Smooth muscle cell (in vitro differentiated cells): ENCODE data around the gene TMEM108. TPM values are rescaled to one million over a fixed set of nuclear protein-coding genes. Genes with fewer than 3 reads are reported as not detected.

Source experiments
- DNase-seq: peaks from one replicate; lab custom pipeline; 2025; ENCODE audit not compliant: unreplicated experiment; lab: John Stamatoyannopoulos, UW
- H2AFZ ChIP-seq: fragments of 200-600 bp; sonication (generic); 2 replicates; pipeline ENCODE4 v1.6.0; 2016; ENCODE audit warnings: antibody characterized with exemption, low read depth, mild to moderate bottlenecking
- H3F3A ChIP-seq: fragments of 200-600 bp; sonication (generic); 2 replicates; pipeline ENCODE4 v1.6.0; 2017; ENCODE audit warnings: antibody characterized with exemption, low read depth
- H3K27ac ChIP-seq: fragments of 200-600 bp; sonication (generic); 2 replicates; pipeline ENCODE4 v1.5.1; 2016; ENCODE audit warnings: low read depth, mild to moderate bottlenecking
- H3K27me3 ChIP-seq: fragments of 200-600 bp; sonication (generic); 2 replicates; pipeline ENCODE4 v1.6.1; 2016; ENCODE audit warnings: low read depth, mild to moderate bottlenecking
- H3K36me3 ChIP-seq: fragments of 200-600 bp; sonication (generic); 2 replicates; pipeline ENCODE4 v1.5.1; 2016; ENCODE audit warnings: low read depth
- H3K4me1 ChIP-seq: fragments of 200-600 bp; sonication (generic); 2 replicates; pipeline ENCODE4 v1.5.1; 2016; ENCODE audit warnings: low read depth
- H3K4me2 ChIP-seq: fragments of 200-600 bp; sonication (generic); 2 replicates; pipeline ENCODE4 v1.6.0; 2016; ENCODE audit warnings: mild to moderate bottlenecking
- H3K4me3 ChIP-seq: fragments of 200-600 bp; sonication (generic); 2 replicates; pipeline ENCODE4 v1.5.1; 2016; ENCODE audit warnings: mild to moderate bottlenecking
- H3K79me2 ChIP-seq: fragments of 200-600 bp; sonication (generic); 2 replicates; pipeline ENCODE4 v1.6.0; 2016; ENCODE audit warnings: low read depth, mild to moderate bottlenecking
- H3K9ac ChIP-seq: fragments of 200-600 bp; sonication (generic); 2 replicates; pipeline ENCODE4 v1.6.0; 2016; ENCODE audit warnings: low read depth
- H3K9me3 ChIP-seq: fragments of 200-600 bp; sonication (generic); replicated peaks from 2 replicates; pipeline ENCODE4 v1.5.1; 2016; ENCODE audit warnings: low read depth
- H4K20me1 ChIP-seq: fragments of 200-600 bp; sonication (generic); 2 replicates; pipeline ENCODE4 v1.6.0; 2016; ENCODE audit warnings: low read depth
- WGBS: methylation state at CpG from one replicate; pipeline ENCODE4 v1.1.7; 2016; ENCODE audit warnings: low lambda C conversion rate; 5-methylcytosine and 5-hydroxymethylcytosine counted together
- polyA plus RNA-seq: library from polyadenylated mRNA; unstranded; fragments of >200 nt; fragmentation: Nextera tagmentation; extraction: Ambion mirVana; gene quantifications from 2 replicates; pipeline ENCODE4 v1.2.1, GENCODE V29; 2016
- total RNA-seq: library from RNA; depleted of rRNA; stranded (reverse); fragments of >200 nt; gene quantifications from 2 replicates; pipeline ENCODE4 v1.2.3, GENCODE V29; 2014
- TF ChIP-seq, protein P1 (sequence below): fragments of 200-600 bp; sonication (generic); IDR thresholded peaks from 2 replicates; pipeline ENCODE4 v1.5.1; 2017; ENCODE audit warnings: borderline replicate concordance, mild to moderate bottlenecking, antibody characterized with exemption; ENCODE audit not compliant: insufficient read depth, poor library complexity, severe bottlenecking

TMEM108 gene
- total and polyA plus RNA-seq, 2 experiments from 2014 or later, result 2.4 to 10.8 TPM

DNA sequence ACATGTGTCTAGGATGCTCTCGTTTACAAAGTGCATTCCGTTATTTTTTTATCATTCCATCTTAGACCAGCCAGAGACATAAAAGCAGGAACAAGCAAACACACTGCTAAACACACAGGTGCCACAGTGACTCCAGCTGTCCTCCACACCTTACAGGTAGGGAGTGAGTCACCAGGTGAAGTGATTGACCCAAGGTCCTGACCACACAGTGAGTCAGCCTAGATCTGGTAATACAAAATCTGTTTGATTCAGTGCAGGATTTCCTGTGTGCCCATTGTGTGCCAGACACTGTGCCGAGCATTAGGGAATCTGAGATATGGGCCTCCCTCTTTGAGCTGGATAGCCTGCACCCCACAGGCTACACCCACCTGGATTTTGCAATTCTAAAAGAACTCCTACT lies 345.0 kb downstream of the TMEM108 start:
- H3K4me2 ChIP-seq, result no peak overlapping the region
- whole genome bisulfite sequencing, result 76% methylated on average over 3 of the region's 3 CpGs
- H3K9ac ChIP-seq, result no peak overlapping the region
- no peak overlapping the region for H3K4me3 ChIP-seq
- no peaks in the 10 kb centered on the region for H3K79me2 ChIP-seq
- H3K4me1 ChIP-seq, result no peaks in the 10 kb centered on the region
- no peaks in the 10 kb centered on the region for H4K20me1 ChIP-seq
- TF ChIP-seq, protein P1, sequence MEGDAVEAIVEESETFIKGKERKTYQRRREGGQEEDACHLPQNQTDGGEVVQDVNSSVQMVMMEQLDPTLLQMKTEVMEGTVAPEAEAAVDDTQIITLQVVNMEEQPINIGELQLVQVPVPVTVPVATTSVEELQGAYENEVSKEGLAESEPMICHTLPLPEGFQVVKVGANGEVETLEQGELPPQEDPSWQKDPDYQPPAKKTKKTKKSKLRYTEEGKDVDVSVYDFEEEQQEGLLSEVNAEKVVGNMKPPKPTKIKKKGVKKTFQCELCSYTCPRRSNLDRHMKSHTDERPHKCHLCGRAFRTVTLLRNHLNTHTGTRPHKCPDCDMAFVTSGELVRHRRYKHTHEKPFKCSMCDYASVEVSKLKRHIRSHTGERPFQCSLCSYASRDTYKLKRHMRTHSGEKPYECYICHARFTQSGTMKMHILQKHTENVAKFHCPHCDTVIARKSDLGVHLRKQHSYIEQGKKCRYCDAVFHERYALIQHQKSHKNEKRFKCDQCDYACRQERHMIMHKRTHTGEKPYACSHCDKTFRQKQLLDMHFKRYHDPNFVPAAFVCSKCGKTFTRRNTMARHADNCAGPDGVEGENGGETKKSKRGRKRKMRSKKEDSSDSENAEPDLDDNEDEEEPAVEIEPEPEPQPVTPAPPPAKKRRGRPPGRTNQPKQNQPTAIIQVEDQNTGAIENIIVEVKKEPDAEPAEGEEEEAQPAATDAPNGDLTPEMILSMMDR, result no peak
- H3K27ac ChIP-seq, result no peak overlapping the region
- no peaks in the 10 kb centered on the region for H3K9me3 ChIP-seq
- no peak for DNase-seq
- no peaks in the 10 kb centered on the region for H3K36me3 ChIP-seq
- H3K27me3 ChIP-seq, result no peaks in the 10 kb centered on the region
- H2AFZ ChIP-seq, result no peak overlapping the region
- H3F3A ChIP-seq, result no peaks in the 10 kb centered on the region

DNA sequence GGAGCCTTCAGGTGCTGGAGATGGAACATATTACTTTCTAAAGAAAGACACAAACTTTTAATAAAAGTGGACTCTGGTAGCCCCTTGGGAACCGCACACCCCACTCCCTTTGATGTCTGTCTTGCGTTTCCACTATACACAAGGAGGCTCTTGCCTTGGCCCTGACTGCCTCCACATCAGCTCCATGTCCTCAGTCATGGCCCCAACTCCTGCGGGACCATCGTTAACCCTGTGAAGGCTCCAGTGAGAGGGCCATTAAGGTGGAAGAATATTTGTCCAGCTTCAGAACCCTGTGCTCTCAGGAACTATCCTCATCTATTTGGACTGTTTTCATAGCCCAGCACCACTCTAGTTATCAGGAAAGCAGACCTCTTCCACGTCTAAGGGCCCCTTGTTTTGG lies 345.6 kb downstream of the TMEM108 start:
- WGBS, result 87% methylated on average over 5 of the region's 5 CpGs
- Histone ChIP-seq H3F3A (no peaks in the 10 kb centered on the region), H3K4me1 (no peaks in the 10 kb centered on the region), H3K27me3 (no peaks in the 10 kb centered on the region), H3K36me3 (no peaks in the 10 kb centered on the region), H3K9me3 (no peaks in the 10 kb centered on the region), H3K4me2 (no peak overlapping the region), H3K9ac (no peak overlapping the region), H3K4me3 (no peak overlapping the region), H4K20me1 (no peaks in the 10 kb centered on the region), H2AFZ (no peak overlapping the region), H3K27ac (no peak overlapping the region), H3K79me2 (no peaks in the 10 kb centered on the region)
- TF ChIP-seq, protein P1, result no peak
- no peak for DNase-seq

DNA sequence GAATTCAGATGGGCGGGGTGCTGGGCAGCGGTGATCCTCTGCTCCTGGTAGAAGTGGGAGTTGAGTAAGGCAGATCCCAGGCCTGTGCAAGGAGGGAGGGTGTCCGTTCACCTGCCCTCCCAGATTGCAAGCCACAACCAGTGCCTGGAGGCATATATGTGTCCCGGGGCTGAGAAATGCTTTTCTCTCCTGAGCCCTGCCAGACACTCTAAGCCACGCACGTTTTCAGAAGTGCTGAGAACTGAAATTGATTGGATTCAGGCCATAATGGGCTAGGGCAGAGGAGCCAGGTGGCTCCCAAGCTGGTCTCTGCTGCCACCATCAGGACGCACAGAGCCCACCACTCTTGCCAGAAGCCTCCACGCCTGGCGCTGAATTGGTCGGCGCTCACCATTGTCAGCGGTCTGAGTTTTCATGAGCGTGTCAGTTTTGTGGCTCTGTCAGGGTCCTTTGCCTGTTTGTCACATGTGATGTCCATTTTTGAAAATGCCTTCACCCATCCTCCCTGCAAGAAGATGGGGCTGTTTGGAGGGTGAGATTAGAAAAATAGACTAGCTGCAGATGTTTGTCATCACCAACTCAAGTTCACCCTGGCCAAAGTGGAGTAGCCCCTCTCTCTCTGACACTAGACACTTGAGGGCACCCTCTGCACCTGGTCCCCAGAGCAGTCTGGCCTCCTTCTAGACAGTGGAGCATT lies 346.3 kb downstream of the TMEM108 start:
- H3K36me3 ChIP-seq, result no peaks in the 10 kb centered on the region
- no peak overlapping the region for H2AFZ ChIP-seq
- H3K4me3 ChIP-seq, result no peak overlapping the region
- peak; percentile 10 for DNase-seq
- H3F3A ChIP-seq, result no peaks in the 10 kb centered on the region
- H3K9ac ChIP-seq, result no peak overlapping the region
- no peak overlapping the region for H3K4me2 ChIP-seq
- H4K20me1 ChIP-seq, result no peaks in the 10 kb centered on the region
- no peaks in the 10 kb centered on the region for H3K4me1 ChIP-seq
- TF ChIP-seq, protein P1, result peak; percentile 79
- no peaks in the 10 kb centered on the region for H3K9me3 ChIP-seq
- H3K27me3 ChIP-seq, result no peaks in the 10 kb centered on the region
- no peaks in the 10 kb centered on the region for H3K79me2 ChIP-seq
- WGBS, result 20% methylated on average over 13 of the region's 13 CpGs
- no peak overlapping the region for H3K27ac ChIP-seq

DNA sequence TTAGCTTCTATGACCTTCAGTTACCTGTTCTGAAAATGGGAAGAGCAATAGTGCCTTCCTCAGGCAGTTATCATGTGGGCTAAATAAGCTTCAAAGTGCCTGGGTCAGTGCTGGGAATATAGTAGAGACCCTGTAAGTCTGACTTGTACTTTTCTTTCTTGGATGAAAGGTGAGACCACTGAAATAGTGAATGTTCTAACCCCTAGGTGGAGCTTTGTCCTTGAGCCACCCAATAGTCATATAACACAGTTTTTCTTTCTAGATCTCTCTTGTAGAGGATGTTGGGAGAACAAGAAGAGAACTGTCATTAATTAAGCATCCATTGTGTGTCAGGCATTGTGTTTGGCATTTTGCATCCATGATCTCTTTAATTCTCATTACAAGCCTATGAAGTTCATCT lies 348.7 kb downstream of the TMEM108 start:
- Histone ChIP-seq H3F3A (no peaks in the 10 kb centered on the region), H3K79me2 (no peaks in the 10 kb centered on the region), H3K4me1 (no peaks in the 10 kb centered on the region)

More for the DNA sequence above, 348.7 kb downstream of the TMEM108 start:
- Histone ChIP-seq H3K4me2 (no peak overlapping the region), H3K27me3 (no peaks in the 10 kb centered on the region), H2AFZ (no peak overlapping the region), H3K36me3 (no peaks in the 10 kb centered on the region), H4K20me1 (no peaks in the 10 kb centered on the region), H3K4me3 (no peak overlapping the region), H3K9me3 (no peaks in the 10 kb centered on the region), H3K27ac (no peak overlapping the region), H3K9ac (no peak overlapping the region)
- TF ChIP-seq, protein P1, result no peak
- no peak for DNase-seq
